Vagina (tissue), 2 donors: ENCODE results near the gene DNMT3A.

Experiments
- CTCF ChIP-seq, 3 experiments: fragments of 450-650 bp in 2 of 3; fragments of 200-600 bp in 1 of 3; sonication (generic) in 1 of 3; IDR thresholded peaks; one replicate each; pipeline ENCODE4 v1.5.1; 2017 to 2019; ENCODE audit warnings: antibody characterized with exemption in 3 of 3, mild to moderate bottlenecking in 2 of 3, moderate library complexity in 2 of 3
- POLR2AphosphoS5 ChIP-seq, 2 donors: sonication (generic); formaldehyde crosslinking; IDR thresholded peaks; one replicate each; pipeline ENCODE4 v1.9.0; 2017; ENCODE audit warnings: antibody characterized with exemption in 2 of 2, mild to moderate bottlenecking in 2 of 2, low read depth in 1 of 2; ENCODE audit not compliant: insufficient read depth in 1 of 2

- no peak for TF ChIP-seq CTCF (IDR thresholded peaks at IDR 0.05)
- TF ChIP-seq POLR2AphosphoS5 (IDR thresholded peaks at IDR 0.05; ENCODE audit: insufficient read depth in 1 of 2, low read depth in 1 of 2) = no peak
Measured at GRCh38 chr2:25316101-25316500, 25.6 kb downstream of the DNMT3A start.
